LoVo (cell line): Measurements from ENCODE around the gene OLFML2A.
A peak's percentile ranks its signal among the peaks of the same experiment; 100 is the strongest.
"Not testable (repeated sequence)": the region's sequence is repeated elsewhere in the genome, so short reads cannot be mapped to it uniquely, and the experiment has no call there.

Experiments
- DNase-seq: peaks from one replicate; pipeline ENCODE4 v3.0.0-alpha.2; 2016; ENCODE audit warnings: low spot score

The OLFML2A gene

DNA sequence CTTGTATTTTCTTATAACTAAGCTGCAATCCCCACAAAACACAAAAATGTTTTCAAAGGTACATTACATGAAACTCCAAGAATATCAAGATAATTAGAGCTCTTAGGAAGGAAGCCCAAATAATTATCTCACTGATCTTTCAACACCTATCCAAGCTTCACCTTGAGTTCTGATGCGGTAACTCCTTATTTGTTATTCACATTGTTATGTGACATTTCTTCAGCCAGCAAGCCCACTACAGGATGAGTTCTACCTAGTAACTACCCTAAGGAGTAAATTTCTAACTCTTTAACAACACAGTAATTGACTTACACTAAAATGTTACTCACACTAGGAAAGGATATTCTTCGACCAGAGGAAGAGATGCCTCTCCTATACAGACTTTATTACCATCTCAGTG lies 15.7 kb upstream of the OLFML2A start:
- DNase-seq = no peak

DNA sequence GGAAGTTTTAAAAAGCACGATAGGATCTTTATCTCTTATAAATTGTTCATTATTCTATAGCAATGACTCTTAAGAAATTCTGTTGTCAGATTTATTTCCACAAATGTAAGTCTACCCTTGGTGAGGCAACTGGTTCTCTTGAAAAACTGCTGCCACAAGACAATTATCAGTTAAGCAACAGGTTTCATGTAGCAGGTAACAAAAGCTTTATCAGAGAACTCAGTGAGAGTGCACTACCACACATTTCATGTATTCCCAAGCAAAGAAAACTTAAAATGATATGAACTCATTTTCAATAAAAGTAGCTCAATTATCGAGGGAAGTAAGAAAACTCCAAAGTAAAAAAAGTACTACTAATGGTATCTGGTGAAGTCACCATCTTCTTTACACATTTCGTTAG lies 15.2 kb upstream of the OLFML2A start:
- no peak for DNase-seq

DNA sequence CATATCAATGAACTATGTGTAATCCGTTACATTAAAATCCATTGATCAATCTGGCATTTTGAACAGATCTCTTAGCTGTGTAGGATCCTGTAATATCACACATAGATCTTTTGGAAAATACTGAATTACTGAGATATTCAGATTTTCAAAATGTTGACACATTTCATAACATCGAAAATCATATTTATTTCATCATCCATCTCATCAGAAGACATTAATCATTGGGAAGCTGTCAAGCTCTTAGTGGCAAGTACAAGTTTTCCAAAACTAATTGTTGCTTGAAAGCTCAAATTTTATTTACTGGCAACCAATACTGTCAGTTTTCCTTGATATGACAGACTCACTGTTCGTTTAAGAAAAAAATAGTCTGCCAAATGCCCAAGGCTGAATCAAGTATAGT lies 14.3 kb upstream of the OLFML2A start:
- no peak for DNase-seq

DNA sequence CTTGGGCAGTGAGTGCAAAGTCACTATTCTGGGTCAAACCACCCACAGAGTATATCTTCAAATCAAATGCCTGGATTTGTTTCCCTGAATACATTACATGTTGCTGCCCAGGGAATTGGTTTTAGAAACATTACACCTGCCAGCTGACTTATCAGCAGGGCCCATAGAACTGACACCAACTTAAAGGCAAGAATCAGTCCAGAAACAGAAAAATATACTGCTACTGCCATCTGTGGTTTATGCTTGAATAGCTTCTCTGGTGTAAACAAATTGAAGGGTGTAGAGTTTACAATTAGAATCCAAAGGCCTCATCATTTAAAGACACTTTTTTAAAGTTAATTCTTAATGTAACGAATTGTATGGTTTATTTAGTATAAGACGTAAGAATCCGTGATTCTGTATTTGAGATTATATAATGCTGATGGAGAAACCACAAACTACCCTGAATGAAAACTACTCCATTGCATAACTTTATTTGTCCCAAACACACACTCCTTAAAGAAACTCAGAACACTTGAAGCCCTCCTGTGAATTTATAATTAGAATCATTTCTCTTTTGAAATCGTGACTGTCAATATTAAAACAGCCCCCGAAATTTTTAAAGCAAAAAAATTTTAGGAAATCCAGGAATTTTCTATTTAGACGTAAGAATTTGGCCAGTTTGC lies 12.0 kb upstream of the OLFML2A start:
- DNase-seq = no peak

DNA sequence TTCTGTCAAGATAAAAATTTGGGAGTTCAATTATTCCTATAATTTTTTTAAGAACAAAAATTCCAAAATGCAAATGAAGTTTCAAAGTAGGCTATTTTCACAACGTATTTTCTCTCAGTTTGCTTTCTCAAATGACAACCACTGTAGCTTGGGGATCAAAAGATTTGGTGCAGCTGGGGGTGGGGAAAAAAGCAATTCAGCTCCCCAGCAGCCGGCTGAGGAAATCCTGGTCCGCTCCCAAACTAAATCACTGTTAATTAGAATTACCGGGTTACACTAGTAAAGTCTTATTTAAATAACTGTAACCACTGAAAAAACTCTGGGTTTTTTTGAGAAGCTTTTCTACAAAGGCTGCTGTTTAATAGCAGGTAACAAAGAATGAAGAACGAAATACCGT lies 11.5 kb upstream of the OLFML2A start:
- no peak for DNase-seq

DNA sequence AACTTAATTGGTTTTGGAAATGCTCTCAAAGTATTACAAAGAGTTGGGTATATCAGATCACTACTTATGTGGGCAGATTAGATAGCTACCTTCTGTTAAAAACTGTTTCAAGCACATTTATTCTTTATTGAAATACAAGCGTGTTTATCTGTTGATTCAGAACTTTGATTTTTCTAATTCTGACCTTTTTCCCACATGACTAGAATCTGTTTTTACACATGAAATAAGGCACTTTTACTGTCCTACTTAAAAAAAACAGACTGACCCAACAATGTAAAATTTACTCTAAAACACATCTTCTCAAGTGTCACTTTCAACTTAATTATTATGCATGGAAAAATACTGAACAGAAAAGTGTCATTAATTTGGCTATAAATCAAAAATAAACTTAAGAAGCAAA lies 10.6 kb upstream of the OLFML2A start:
- DNase-seq = no peak

DNA sequence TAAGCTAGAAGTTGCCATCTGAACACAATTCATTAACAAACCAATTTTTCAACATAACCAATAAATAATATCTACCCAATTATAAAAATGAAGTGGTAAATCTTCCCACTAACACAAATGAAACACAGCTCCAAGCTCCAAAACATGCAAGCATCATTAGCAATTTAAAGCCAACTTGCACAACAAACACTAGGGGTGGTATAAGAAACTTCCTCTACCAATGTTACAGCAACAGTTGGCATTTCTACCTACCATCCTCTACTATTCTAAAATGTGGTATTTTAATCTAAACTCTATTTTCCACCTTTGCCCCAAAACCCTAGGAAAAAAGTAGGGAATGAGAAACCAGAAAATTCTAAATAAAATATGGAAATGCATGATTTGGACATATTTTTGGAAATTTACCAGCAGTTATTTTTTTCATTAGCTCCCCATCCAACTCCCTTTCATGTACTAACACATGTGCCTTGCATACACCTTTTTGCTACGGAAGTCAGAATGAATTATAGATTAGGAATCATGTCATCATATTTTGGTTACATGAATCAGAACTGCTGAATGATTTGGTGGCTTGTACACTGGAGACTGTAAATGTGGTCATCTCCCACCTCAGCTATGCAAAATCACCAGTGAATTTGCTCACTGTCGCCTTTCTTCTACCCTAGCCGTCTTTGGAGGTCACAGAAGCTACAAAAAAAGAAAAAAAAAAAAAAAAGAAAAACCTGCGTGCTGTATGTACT lies 9.9 kb upstream of the OLFML2A start:
- no peak for DNase-seq

DNA sequence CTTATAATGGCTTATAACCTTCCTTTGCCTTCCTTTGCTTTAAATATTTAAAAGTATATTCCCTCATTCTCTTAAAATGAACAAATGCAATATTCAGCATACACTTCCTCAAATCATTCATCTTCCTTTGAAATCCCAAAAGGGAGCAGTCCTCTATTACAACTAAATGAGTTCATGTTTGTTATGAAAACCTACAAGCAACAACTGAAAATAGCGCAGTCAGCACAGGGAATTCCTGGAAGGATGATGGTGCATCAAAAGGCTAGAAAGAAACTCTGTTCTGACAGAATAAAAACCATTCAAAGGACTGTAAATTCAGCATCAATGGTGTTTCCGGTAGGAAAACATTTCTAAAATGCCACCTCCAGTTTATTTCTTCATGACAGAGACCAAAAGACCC lies 9.1 kb upstream of the OLFML2A start:
- no peak for DNase-seq

DNA sequence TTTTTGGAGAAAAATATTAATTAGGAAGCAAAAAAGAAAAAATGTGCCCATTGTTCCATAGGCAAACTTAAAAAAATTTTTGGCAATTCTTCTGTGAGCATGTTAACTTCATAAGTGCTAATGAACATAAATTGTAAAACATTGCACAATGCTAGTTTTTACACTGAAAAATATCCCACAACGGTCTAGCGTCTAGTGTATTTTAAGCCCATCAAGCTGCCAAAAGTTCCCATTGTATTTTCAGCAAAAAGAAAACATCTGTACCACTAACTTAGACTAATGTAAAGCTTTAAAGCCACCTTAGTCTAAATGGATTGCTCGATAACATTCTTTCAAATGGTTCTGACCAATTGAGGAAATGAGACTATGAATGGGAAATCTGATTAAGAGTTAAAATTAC lies 8.6 kb upstream of the OLFML2A start:
- no peak for DNase-seq

DNA sequence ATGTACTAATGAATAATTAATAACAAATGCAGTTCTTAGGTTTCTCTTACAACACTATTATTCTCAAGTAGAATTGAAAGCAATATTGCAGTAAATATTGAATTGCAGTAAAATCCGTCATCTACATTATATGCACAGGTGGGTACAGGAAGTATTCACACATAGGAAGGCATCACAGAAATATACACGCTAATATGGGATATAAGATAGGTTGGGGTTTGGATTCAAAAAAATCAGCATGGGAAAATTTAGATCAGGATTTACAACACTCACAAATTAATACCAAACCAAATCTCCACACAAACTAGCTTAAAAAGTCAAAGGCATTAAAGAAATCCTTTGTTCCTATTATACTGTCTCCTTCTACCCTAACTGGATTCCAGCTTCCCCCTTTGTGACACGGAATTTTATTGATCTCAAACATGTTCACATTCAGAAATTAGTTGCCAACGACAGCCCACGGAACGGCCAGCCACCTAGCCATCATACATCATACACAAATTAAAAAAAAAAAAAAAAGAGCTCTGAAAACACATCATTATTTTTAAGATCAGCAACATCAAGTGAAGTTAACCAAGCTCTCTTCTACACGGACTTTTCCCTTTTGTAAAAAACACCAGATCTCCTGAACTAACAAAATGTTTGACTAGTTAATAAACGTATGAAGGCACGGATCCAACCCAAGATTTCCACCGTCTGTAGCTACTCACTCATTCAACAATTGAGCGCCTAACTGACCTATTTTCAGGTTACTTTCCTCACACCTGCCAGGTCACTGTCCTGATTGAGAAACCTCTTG lies 8.0 kb upstream of the OLFML2A start:
- DNase-seq = no peak

DNA sequence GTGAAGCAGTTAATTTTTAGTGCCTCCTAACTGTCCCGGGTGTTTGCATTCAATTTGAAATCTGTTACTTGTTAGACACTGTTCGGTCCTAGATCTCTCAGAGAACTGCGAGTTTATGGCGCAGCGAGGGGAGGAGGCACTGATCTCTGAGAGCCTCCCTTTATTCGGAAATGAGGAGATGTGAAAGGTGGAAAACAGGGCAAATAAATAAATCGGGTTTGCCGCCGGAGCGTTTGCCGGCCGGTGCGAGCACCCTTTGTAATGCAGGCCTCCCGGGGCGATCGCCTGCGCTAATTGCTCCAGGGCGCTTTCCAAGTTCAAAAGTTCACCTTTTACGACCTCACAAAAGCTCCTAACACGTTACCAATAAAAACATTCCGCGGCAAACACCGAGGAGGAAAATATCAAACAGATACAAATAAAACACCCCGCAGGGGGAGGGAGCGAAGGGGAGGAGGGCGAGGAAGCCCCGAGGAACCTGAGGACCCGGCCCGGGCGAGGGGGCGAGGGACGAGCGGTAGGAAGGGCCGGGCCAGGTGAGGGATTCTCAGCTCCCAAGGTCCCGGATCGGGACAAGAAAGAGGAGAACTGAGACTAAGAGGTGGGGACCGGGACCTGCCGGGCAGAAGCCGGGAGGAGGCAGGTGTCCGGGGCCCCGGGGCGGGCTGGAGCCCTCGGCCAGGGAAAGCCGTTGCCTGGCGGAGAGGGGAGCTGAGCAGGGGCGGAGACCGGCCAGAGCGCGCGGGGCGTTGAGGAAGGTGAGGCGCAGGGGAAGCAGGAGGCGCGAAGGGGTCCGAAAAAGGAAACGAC lies 7.2 kb upstream of the OLFML2A start:
- peak; percentile 80 for DNase-seq

DNA sequence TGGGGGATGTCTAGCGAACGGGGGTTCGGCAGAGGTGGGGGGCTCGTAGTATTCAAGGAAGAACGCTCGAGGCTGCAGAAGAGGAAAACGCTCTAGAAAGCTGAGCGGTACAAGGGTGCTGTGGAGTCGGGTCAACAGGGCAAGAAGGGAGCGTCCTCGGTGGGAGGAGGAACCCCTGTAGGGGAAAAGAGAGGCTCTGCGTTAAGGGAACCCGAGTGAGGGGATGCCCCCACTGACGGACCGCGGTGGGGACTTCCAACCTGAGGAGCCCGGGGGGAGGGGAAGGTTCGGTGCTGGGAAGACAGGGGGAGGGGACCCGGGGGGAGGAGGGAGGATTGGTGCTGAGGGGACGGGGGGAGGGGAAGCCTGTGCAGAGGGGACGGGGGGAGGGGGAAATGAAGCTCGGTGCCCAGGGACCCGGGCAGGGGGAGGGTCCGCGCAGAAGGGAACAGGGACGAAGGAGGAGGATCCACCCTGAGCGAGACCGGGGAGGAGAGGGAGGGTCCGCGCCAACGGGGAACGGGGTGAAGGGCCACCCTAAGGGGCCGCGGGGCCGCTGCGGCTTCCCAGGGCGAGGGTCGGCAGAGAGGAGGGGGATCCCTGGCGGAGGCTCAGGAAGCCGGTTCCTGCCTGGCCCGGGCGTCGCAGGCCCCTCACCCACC lies 6.4 kb upstream of the OLFML2A start:
- DNase-seq = peak; percentile 26

DNA sequence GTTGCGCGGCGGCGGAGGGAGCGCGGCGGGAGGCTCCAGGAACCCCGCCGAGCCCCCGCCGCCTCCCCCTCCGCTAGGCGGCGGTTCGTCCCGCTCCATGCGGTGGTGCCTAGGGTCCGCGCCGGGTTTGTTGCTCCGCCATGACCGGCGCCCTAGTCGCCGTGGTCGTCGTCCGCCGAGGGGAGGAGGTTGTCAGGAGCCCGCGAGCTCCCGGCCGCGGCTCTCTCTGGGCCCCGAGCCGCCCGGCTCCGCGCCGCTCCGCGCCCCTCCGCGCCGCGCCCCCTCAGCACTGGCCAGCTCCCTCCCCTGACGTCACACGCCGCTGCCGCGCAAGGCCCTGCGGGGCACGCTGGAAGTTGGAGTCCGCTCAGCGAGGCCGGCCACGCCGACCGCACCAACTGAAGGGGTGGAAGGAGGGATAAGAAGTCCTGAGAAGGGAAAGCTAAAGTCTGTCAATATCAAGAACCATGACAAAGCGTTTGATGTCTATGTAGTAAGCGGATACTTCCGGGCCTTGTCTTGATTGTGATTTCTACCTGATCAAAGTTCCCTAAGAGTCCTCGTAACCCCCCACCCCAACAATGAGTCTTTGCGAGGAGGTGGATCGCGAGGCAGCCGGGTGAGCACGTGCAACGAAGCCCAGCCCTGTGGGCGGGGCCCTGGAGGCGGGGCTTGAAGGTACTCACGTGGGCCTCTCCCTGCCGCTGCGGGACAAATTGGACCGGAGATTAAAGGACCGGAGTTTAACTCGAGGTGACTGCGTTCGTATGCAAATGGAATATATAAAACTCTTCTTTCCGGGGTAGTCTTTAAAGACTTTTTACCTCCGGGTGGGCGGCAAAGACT lies 5.7 kb upstream of the OLFML2A start, which contains the start of gene NR6A1:
Gene NR6A1, minus strand, starts transcription at position 291 of the 846 bp plus-strand sequence.
- peak; percentile 95 for DNase-seq

DNA sequence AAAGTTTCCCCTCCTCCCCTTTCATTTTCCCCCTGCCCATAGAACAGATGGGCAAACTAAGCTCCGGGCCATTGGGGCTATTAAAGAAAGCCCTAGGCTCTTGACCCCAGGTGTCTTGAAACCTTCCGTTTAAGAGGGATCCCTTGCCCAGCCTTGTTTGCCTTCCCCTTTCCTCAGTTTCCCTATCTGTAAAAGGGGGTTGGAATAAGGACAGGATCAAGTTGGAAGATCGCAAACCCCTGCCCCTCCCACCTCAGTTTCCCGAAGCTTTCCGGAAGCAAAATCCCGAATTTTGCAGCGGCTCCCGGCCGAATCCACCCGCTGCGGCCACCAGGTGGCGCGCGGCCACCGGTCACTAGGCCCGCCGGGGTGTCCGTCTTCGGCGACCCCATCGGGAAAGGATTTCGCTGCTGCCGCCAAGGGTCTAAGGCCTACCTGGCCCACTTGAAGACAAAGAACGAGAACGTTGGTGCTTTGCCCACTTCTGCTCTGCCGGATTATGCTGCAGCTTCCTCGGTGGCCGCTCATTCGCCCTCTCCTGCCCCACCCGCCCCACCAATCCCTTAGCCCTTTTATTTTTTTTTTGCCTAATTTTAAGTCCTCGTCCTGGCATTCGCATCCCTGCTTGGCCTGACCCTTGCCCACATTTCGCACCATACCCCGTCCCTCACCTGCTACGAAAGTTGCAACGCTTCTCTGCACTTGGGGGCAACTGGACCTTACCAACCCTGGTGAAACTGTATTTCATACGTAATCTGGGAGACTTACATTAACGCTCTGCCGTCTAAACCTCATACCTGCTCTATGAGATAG lies 4.9 kb upstream of the OLFML2A start:
- peak; percentile 81 for DNase-seq

DNA sequence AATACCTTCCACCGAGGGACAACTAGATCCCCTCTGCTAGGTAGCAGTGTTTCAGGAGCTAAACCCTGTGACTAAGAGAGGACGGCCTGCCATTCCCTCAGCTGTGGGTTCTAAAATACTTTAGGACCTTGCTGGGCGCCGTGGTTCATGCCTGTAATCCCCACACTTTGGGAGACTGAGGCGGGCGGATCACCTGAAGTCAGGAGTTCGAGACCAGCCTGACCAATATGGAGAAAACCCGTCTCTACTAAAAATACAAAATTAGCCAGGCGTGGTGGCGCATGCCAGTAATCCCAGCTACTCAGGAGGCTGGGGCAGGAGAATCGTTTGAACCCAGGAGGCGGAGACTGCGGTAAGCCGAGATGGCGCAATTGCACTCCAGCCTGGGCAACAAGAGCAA lies 4.1 kb upstream of the OLFML2A start:
- DNase-seq = not testable (repeated sequence)

DNA sequence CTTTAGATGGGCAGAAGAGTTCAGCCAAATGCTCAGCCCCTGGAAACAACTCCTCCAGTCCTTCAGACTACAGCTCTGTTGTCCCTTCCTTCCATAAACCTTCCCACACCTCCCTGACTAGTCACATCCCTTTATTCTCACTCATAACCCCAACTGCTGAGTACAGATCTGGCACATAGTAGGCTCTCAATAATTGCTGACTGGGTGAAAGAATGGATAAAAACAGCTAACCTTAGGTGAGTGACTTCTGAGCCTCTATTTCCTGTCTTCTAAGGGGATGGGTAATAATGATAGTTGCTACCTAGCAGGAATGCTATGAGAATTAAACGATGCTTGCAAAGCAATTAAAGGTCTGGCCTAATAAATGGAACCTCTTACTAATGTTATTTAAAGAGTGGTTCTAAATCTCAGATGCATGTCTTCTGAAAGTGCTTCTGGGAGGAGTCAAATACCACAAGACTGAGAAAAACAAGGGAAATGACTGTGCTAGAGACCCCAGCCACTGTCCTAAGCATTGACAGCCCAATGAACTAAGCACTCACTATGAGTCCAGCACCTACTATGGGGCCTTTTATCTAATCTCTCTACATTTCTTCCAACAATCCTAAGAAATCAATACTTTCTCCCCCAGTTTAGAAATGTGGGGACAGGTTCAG lies 3.3 kb upstream of the OLFML2A start:
- DNase-seq = no peak

DNA sequence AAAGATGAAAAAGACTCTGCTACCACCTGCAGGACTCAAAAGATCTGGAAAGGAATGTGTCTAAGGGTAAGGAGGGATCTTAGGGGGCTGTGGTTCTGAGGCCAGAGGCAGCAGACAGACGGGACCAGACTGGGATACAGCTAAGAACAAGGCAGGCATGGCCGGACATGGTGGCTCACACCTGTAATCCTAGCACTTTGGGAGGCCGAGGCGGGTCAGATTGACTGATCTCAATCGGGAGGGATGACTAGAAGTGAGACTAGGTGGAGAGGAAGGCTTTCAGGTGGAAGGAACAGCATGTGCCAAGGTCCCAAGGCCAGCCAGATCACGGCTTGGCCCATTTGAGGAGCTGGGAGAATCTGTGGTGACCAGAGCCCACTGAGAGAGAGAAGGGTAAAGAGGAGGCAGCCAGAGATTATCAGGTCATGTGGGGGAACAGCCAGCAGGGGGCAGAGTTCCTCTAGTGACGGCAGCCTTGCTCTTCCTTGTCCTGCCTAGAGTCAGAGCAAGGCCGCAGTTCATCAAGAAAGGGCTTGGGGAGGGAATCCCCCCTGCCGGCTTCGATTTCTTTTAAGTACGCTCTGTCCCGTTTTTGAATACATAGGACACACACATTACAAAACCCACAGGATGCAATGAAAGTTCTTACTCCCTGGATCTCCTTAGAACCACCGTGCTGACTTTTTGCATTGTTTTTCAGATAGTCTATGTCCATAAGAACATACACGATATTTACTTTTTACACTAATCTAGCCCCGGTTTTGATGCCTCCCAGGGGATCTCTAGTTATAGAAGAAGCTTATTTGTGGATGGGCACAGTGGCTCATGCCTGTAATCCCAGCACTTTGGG lies 2.6 kb upstream of the OLFML2A start:
- peak; percentile 73 for DNase-seq

DNA sequence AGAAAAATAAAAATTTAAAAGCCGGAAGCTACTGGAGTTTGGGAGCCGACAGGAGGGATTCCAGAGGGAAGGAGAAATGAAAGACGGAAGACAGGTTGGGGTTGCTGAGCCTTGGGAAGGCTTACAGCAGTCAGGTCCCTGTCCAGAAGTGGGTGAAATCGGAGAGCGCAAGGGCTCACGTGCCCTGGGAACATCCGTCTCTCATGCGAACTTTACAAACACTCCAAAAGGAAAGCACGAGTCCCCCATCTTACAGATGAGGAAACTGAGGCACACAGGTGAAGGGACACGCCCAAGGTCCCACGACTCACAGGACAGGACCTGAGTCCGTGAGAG lies 347 bp upstream of the OLFML2A start:
- no peak for DNase-seq
